ENCODE results near the gene ZNF300.
"Not testable (repeated sequence)": the region's sequence is repeated elsewhere in the genome, so short reads cannot be mapped to it uniquely, and the experiment has no call there.

Gene ZNF300

DNA sequence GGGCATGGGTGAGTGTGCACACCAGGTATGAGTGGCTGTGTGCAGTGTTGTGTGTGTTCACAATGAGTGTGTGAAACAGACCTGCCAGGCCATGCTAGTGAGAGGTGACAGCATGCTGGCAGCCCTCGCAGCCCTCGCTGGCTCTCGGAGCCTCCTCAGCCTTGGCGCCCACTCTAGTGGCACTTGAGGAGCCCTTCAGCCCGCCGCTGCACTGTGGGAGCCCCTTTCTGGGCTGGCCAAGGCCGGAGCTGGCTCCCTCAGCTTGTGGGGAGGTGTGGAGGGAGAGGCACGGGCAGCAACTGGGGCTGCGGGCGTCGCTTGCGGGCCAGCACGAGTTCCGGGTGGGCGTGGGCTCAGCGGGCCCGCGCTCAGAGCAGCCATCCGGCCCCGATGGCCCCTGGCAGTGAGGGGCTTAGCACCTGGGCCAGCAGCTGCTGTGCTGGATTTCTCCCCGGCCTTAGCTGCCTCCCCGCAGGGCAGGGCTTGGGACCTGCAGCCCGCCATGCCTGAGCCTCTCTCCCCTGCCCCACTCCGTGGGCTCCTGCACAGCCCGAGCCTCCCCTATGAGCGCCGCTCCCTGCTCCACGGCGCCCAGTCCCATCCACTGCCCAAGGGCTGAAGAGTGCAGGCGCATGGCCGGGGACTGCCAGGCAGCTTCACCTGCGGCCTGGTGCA, 59.5 kb downstream of the ZNF300 start:
- not testable (repeated sequence) for DNase-seq (ENCODE audit: low spot score)

Data from Ammon's horn (tissue), 1 donor.